ENCODE results near the gene PRKCH.

Gene PRKCH

GRCh38 chr14:61596990-61597389 is 275.6 kb downstream of the PRKCH start:
- Histone ChIP-seq H4K20me1 (ENCODE audit: insufficient read depth, low read length) (no peaks in the 10 kb centered on the region), H3K4me3 (ENCODE audit: low read depth in 1 of 2, low read length in 2 of 2) (no peak overlapping the region), H3K27ac (ENCODE audit: low read length) (no peak overlapping the region), H3K9me3 (ENCODE audit: insufficient read depth, low read length, severe bottlenecking) (no peaks in the 10 kb centered on the region), H3K9ac (ENCODE audit: low read depth, low read length) (no peak overlapping the region), H3K4me2 (ENCODE audit: insufficient read depth, low read length) (no peak overlapping the region), H3K36me3 (ENCODE audit: insufficient read depth, low read length) (no peaks in the 10 kb centered on the region), H2AFZ (ENCODE audit: low read depth, low read length) (no peak overlapping the region), H3K79me2 (ENCODE audit: insufficient read depth, low read length) (no peaks in the 10 kb centered on the region), H3K4me1 (ENCODE audit: insufficient read depth, low read length) (peaks cover 12% of the 10 kb centered on the region), H3K27me3 (ENCODE audit: insufficient read depth, low read length, poor library complexity) (no peaks in the 10 kb centered on the region)
- no peak for ATAC-seq (ENCODE audit: insufficient read depth, low read depth)
- DNase-seq: no peak
- no peak for TF ChIP-seq CTCF (IDR thresholded peaks at IDR 0.05; ENCODE audit: borderline replicate concordance, extremely low read depth, low read length, poor library complexity, severe bottlenecking)
- no peak for TF ChIP-seq EZH2 (IDR thresholded peaks at IDR 0.05; ENCODE audit: borderline replicate concordance, low read depth, low read length, severe bottlenecking)

- peak overlapping the region; percentile 3; the same call in 1 of the 2 replicates for H3K4me2 ChIP-seq (ENCODE audit: insufficient read depth, low read length)
- no peaks in the 10 kb centered on the region for H4K20me1 ChIP-seq (ENCODE audit: insufficient read depth, low read length)
- no peak overlapping the region for H3K9ac ChIP-seq (ENCODE audit: low read depth, low read length)
- ATAC-seq (ENCODE audit: insufficient read depth, low read depth) (peak; percentile 69), DNase-seq (no peak)
- H3K9me3 ChIP-seq (ENCODE audit: insufficient read depth, low read length, severe bottlenecking): no peaks in the 10 kb centered on the region
- H3K4me1 ChIP-seq (ENCODE audit: insufficient read depth, low read length): peaks cover 12% of the 10 kb centered on the region
- no peaks in the 10 kb centered on the region for H3K79me2 ChIP-seq (ENCODE audit: insufficient read depth, low read length)
- H2AFZ ChIP-seq (ENCODE audit: low read depth, low read length): no peak overlapping the region
- no peak overlapping the region for H3K4me3 ChIP-seq (ENCODE audit: low read depth in 1 of 2, low read length in 2 of 2)
- H3K27ac ChIP-seq (ENCODE audit: low read length): no peak overlapping the region
- H3K27me3 ChIP-seq (ENCODE audit: insufficient read depth, low read length, poor library complexity): no peaks in the 10 kb centered on the region
- no peaks in the 10 kb centered on the region for H3K36me3 ChIP-seq (ENCODE audit: insufficient read depth, low read length)
- no peak for TF ChIP-seq EZH2 (IDR thresholded peaks at IDR 0.05; ENCODE audit: borderline replicate concordance, low read depth, low read length, severe bottlenecking)
- TF ChIP-seq CTCF (IDR thresholded peaks at IDR 0.05; ENCODE audit: borderline replicate concordance, extremely low read depth, low read length, poor library complexity, severe bottlenecking): no peak
Measured at GRCh38 chr14:61598980-61599379, 277.6 kb downstream of the PRKCH start.

- DNase-seq (no peak), ATAC-seq (ENCODE audit: insufficient read depth, low read depth) (no peak)
- no peak for TF ChIP-seq EZH2 (IDR thresholded peaks at IDR 0.05; ENCODE audit: borderline replicate concordance, low read depth, low read length, severe bottlenecking)
- no peak for TF ChIP-seq CTCF (IDR thresholded peaks at IDR 0.05; ENCODE audit: borderline replicate concordance, extremely low read depth, low read length, poor library complexity, severe bottlenecking)
- H3K9me3 ChIP-seq (ENCODE audit: insufficient read depth, low read length, severe bottlenecking): no peaks in the 10 kb centered on the region
- no peaks in the 10 kb centered on the region for H3K27me3 ChIP-seq (ENCODE audit: insufficient read depth, low read length, poor library complexity)
- no peaks in the 10 kb centered on the region for H4K20me1 ChIP-seq (ENCODE audit: insufficient read depth, low read length)
- no peak overlapping the region for H3K9ac ChIP-seq (ENCODE audit: low read depth, low read length)
- H3K4me2 ChIP-seq (ENCODE audit: insufficient read depth, low read length): no peak overlapping the region
- H3K79me2 ChIP-seq (ENCODE audit: insufficient read depth, low read length): no peaks in the 10 kb centered on the region
- no peaks in the 10 kb centered on the region for H3K36me3 ChIP-seq (ENCODE audit: insufficient read depth, low read length)
- H3K4me1 ChIP-seq (ENCODE audit: insufficient read depth, low read length): peaks cover 12% of the 10 kb centered on the region
- no peak overlapping the region for H3K4me3 ChIP-seq (ENCODE audit: low read depth in 1 of 2, low read length in 2 of 2)
- no peak overlapping the region for H2AFZ ChIP-seq (ENCODE audit: low read depth, low read length)
- H3K27ac ChIP-seq (ENCODE audit: low read length): no peak overlapping the region
Measured at GRCh38 chr14:61599942-61600341, 278.6 kb downstream of the PRKCH start.
